ENCODE measurements around the gene SCN5A.

DNA sequence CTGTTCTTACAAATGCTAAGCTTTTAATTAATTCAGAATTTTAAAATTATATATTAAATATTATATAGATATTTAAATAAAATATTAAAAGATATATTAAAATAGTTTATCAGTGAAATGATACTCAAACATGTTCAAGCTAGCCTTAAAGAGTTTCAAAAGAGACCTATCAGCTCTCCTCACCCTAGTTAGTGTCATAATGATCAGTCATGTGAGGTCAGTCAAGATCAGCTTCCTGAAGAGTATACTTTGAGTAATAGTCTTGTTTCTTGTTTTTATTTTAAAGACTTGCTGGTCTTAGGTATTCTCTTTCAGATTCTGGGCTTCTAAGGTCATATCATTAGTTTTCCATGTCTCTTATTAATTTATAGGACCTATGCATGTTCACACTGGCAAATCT, 138.9 kb downstream of the SCN5A start:
- TF ChIP-seq, protein P1, sequence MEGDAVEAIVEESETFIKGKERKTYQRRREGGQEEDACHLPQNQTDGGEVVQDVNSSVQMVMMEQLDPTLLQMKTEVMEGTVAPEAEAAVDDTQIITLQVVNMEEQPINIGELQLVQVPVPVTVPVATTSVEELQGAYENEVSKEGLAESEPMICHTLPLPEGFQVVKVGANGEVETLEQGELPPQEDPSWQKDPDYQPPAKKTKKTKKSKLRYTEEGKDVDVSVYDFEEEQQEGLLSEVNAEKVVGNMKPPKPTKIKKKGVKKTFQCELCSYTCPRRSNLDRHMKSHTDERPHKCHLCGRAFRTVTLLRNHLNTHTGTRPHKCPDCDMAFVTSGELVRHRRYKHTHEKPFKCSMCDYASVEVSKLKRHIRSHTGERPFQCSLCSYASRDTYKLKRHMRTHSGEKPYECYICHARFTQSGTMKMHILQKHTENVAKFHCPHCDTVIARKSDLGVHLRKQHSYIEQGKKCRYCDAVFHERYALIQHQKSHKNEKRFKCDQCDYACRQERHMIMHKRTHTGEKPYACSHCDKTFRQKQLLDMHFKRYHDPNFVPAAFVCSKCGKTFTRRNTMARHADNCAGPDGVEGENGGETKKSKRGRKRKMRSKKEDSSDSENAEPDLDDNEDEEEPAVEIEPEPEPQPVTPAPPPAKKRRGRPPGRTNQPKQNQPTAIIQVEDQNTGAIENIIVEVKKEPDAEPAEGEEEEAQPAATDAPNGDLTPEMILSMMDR (IDR thresholded peaks at IDR 0.05): no peak
- no peak for TF ChIP-seq POLR2A (IDR thresholded peaks at IDR 0.05)
